ENCODE results near the gene DNAH17. TPM values are rescaled to one million over a fixed set of nuclear protein-coding genes. Genes with fewer than 3 reads are reported as not detected.
A peak's percentile ranks its signal among the peaks of the same experiment; 100 is the strongest.

DNAH17 gene
- polyA plus RNA-seq, 3 donors: 0.01 to 0.51 (median 0.11) TPM

DNA sequence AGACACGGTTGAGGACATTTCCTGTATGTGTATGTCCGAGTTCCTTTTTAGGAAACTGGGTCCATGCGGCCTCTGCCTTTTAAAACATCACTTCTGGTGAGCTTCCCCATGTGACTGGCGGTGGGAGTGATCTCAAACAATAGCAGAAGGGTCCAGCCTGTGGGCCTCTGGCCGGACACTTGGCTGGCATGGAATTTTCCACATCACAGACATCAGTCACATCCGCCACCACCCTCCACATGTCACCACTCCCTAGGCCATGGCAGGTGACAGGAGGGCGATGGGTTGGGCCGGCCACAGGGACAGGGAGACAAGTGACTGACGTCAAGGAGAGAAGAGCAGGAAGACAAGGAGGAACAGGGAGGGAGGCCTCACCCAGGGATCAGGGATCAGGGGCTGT, 83.7 kb downstream of the DNAH17 start:
- TF ChIP-seq, protein P1, sequence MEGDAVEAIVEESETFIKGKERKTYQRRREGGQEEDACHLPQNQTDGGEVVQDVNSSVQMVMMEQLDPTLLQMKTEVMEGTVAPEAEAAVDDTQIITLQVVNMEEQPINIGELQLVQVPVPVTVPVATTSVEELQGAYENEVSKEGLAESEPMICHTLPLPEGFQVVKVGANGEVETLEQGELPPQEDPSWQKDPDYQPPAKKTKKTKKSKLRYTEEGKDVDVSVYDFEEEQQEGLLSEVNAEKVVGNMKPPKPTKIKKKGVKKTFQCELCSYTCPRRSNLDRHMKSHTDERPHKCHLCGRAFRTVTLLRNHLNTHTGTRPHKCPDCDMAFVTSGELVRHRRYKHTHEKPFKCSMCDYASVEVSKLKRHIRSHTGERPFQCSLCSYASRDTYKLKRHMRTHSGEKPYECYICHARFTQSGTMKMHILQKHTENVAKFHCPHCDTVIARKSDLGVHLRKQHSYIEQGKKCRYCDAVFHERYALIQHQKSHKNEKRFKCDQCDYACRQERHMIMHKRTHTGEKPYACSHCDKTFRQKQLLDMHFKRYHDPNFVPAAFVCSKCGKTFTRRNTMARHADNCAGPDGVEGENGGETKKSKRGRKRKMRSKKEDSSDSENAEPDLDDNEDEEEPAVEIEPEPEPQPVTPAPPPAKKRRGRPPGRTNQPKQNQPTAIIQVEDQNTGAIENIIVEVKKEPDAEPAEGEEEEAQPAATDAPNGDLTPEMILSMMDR (IDR thresholded peaks at IDR 0.05): no peak
- peaks cover 10% of the 10 kb centered on the region for H3K4me1 Mint-ChIP-seq
- no peaks in the 10 kb centered on the region for H3K9me3 Mint-ChIP-seq
- intact Hi-C loops (cut with micrococcal nuclease): no loop called here
- no peaks in the 10 kb centered on the region for H4K20me1 ChIP-seq (ENCODE audit: insufficient read depth, low read length)
- H2AFZ ChIP-seq (ENCODE audit: insufficient read depth, low read depth, low read length, poor library complexity, severe bottlenecking): no peak overlapping the region
- H3K9me3 ChIP-seq (replicated peaks in 1 of 2; ENCODE audit: control insufficient read depth in 1 of 2, insufficient read depth in 1 of 2, low read length in 2 of 2): no peaks in the 10 kb centered on the region
- peaks cover 3 to 10% (median 4%) of the 10 kb centered on the region in 3 donors for H3K27me3 Mint-ChIP-seq (ENCODE audit: low read depth in 3 of 3)
- H3K36me3 Mint-ChIP-seq: no peaks in the 10 kb centered on the region
- H3K36me3 ChIP-seq (replicated peaks in 1 of 2; ENCODE audit: control insufficient read depth in 1 of 2, insufficient read depth in 2 of 2, low read length in 2 of 2): no peaks in the 10 kb centered on the region
- H3K4me1 ChIP-seq (ENCODE audit: control insufficient read depth in 1 of 2, insufficient read depth in 2 of 2, low read length in 2 of 2): no peaks in the 10 kb centered on the region
- 48% methylated on average over 7 of the region's 9 CpGs for WGBS (ENCODE audit: insufficient coverage)
- no peaks in the 10 kb centered on the region for H3K79me2 ChIP-seq (ENCODE audit: insufficient read depth, low read length)
- H3K4me2 ChIP-seq (replicated peaks; ENCODE audit: extremely low read depth, low read length, poor library complexity, severe bottlenecking): no peak overlapping the region
- no peak overlapping the region for H3K4me3 ChIP-seq (replicated peaks in 1 of 3; ENCODE audit: low read depth in 2 of 3, low read length in 3 of 3)
- DNase-seq: peak in 1 of 3 donors; percentile 7
- no peaks in the 10 kb centered on the region for H3K27me3 ChIP-seq (ENCODE audit: control insufficient read depth in 2 of 2, insufficient read depth in 2 of 2, low read length in 2 of 2)
- no peak overlapping the region for H3K4me3 Mint-ChIP-seq
- H3K9ac ChIP-seq (ENCODE audit: insufficient read depth, low read length, poor library complexity, severe bottlenecking): no peak overlapping the region
- H3K27ac Mint-ChIP-seq: peak overlapping the region in 3 of 7 donors; percentile 23 to 73 (median 25)
- H3K27ac ChIP-seq (ENCODE audit: low read depth in 1 of 2, low read length in 2 of 2): no peak overlapping the region

DNA sequence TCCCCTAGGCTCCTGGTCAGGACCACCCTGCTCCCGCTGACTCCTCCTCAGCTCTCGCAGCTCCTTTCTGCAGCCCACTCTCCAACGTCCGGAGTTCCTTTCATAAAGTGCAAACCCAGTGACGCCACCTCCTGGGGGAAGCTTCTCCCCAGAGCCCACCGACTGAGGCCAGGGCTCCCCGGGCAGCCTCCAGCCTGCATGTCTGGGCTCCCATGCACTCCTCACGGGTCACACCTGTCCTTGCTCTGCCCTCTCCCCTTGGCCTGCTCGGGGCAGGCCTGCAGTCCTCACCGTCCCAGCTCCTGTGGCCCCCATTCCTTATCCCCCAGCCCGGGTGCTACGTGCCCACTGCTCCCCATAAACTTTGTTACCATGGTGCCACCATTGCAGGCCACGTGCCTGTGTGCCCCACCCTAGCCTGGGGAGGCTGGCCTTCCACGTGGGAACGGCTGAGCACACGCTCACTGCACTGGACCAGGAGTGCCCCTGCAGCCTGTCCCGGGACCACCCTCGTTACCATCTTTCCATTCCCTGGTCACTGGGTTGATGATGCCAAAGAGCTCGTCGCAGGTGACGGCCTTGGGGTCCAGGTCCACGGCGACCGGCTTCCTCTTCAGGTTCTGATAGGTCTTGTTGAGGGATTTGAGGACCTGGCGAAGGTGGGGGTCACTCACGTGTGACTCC, 84.9 kb downstream of the DNAH17 start:
- peaks cover 10% of the 10 kb centered on the region for H3K4me1 Mint-ChIP-seq
- Histone ChIP-seq H3K79me2 (ENCODE audit: insufficient read depth, low read length) (no peaks in the 10 kb centered on the region), H3K27ac (ENCODE audit: low read depth in 1 of 2, low read length in 2 of 2) (no peak overlapping the region), H3K9ac (ENCODE audit: insufficient read depth, low read length, poor library complexity, severe bottlenecking) (no peak overlapping the region), H3K4me3 (replicated peaks in 1 of 3; ENCODE audit: low read depth in 2 of 3, low read length in 3 of 3) (no peak overlapping the region), H3K4me2 (replicated peaks; ENCODE audit: extremely low read depth, low read length, poor library complexity, severe bottlenecking) (no peak overlapping the region), H3K27me3 (ENCODE audit: control insufficient read depth in 2 of 2, insufficient read depth in 2 of 2, low read length in 2 of 2) (no peaks in the 10 kb centered on the region), H4K20me1 (ENCODE audit: insufficient read depth, low read length) (no peaks in the 10 kb centered on the region), H3K9me3 (replicated peaks in 1 of 2; ENCODE audit: control insufficient read depth in 1 of 2, insufficient read depth in 1 of 2, low read length in 2 of 2) (no peaks in the 10 kb centered on the region), H3K4me1 (ENCODE audit: control insufficient read depth in 1 of 2, insufficient read depth in 2 of 2, low read length in 2 of 2) (no peaks in the 10 kb centered on the region), H3K36me3 (replicated peaks in 1 of 2; ENCODE audit: control insufficient read depth in 1 of 2, insufficient read depth in 2 of 2, low read length in 2 of 2) (no peaks in the 10 kb centered on the region), H2AFZ (ENCODE audit: insufficient read depth, low read depth, low read length, poor library complexity, severe bottlenecking) (no peak overlapping the region)
- H3K36me3 Mint-ChIP-seq: no peaks in the 10 kb centered on the region
- no peak overlapping the region for H3K4me3 Mint-ChIP-seq
- H3K9me3 Mint-ChIP-seq: no peaks in the 10 kb centered on the region
- TF ChIP-seq, protein P1 (IDR thresholded peaks at IDR 0.05): no peak
- peaks cover 4 to 10% (median 6%) of the 10 kb centered on the region in 3 donors for H3K27me3 Mint-ChIP-seq (ENCODE audit: low read depth in 3 of 3)
- no peak for DNase-seq
- H3K27ac Mint-ChIP-seq: peak overlapping the region in 3 of 7 donors; percentile 33 to 53 (median 41)
- 92% methylated on average over 23 of the region's 26 CpGs for WGBS (ENCODE audit: insufficient coverage)
- intact Hi-C loops (cut with micrococcal nuclease): no loop called here

Measured in CD14-positive monocyte (primary cell).